Measurements from ENCODE around the gene EXOC2. TPM values are rescaled to one million over a fixed set of nuclear protein-coding genes. Genes with fewer than 3 reads are reported as not detected.

The EXOC2 gene
- total and polyA plus RNA-seq, 10 of the 15 experiments (the other 5 are each of a cell fraction or from before 2014, with no cell fraction given), result 8.7 to 32.8 (median 20.7) TPM

- peaks cover 7% of the 10 kb centered on the region; the same call in 2 of the 3 replicates for H3K9me3 ChIP-seq (replicated peaks; ENCODE audit: control insufficient read depth, insufficient read depth, low read length)
- no peaks in the 10 kb centered on the region for H3K79me2 ChIP-seq (ENCODE audit: control insufficient read depth, insufficient read depth, low read length)
- no peak overlapping the region for H3K9ac ChIP-seq (ENCODE audit: control insufficient read depth, insufficient read depth, low read length)
- no peak overlapping the region for H2AFZ ChIP-seq (ENCODE audit: control insufficient read depth, low read depth, low read length)
- DNase-seq (ENCODE audit: low read depth, low spot score) (no peak), FAIRE-seq (no peak), ATAC-seq (no peak)
- TF ChIP-seq ZNF274 (IDR thresholded peaks at IDR 0.05; ENCODE audit: insufficient read depth, insufficient read length), result no peak
- TF ChIP-seq SKIL (IDR thresholded peaks at IDR 0.05; ENCODE audit: low read depth, poor library complexity, severe bottlenecking), result no peak
- no peak overlapping the region for H3K4me2 ChIP-seq (ENCODE audit: control insufficient read depth, insufficient read depth)
- H3K4me3 ChIP-seq, result no peak overlapping the region
- ChIA-PET SMC1A (ENCODE audit: uncharacterized antibody, unreplicated experiment) (interaction anchor here (0.7 to 1.6 kb wide), 8 partner anchors 9 to 291 kb away, joined by 3 to 4 read pairs (median 3); no protein-coding TSS in a partner anchor), RAD21 (ENCODE audit: unreplicated experiment) (interaction anchor here (1.2 to 1.4 kb wide), 2 partner anchors 123 to 329 kb away, joined by 3 to 4 read pairs; no protein-coding TSS in a partner anchor), CTCF (interaction anchor here (1.1 to 1.8 kb wide), 3 partner anchors 11 to 46 kb away, joined by 3 to 6 read pairs (median 4); no protein-coding TSS in a partner anchor), POLR2A (no interaction called here)
- H3K4me1 ChIP-seq (ENCODE audit: control insufficient read depth, insufficient read depth, low read length), result no peaks in the 10 kb centered on the region
- no TSS peak for BruUV-seq (replicated peaks)
- H3K36me3 ChIP-seq (ENCODE audit: control insufficient read depth in 2 of 2, insufficient read depth in 2 of 2, low read length in 1 of 2), result peaks cover 5 to 7% of the 10 kb centered on the region in 2 experiments; a peak in 3 of 4 replicates
- H3K27me3 ChIP-seq (replicated peaks in 1 of 2; ENCODE audit: control insufficient read depth in 2 of 2, insufficient read depth in 2 of 2, low read length in 1 of 2), result no peaks in the 10 kb centered on the region
- no peak overlapping the region for H3K27ac ChIP-seq (ENCODE audit: control insufficient read depth, insufficient read depth)
- in situ Hi-C loops (cut with MboI), result no loop called here
- 98% methylated on average over 4 of the region's 4 CpGs for WGBS (ENCODE audit: insufficient coverage, insufficient replicate concordance, low lambda C conversion rate, missing lambda C conversion rate)
- intact Hi-C loops (cut with micrococcal nuclease; ENCODE audit: unreplicated experiment), result no loop called here
- no peaks in the 10 kb centered on the region for H4K20me1 ChIP-seq (ENCODE audit: control insufficient read depth, insufficient read depth)
Measured at GRCh38 chr6:518218-518617, 174.7 kb downstream of the EXOC2 start.

- Histone ChIP-seq H3K79me2 (ENCODE audit: control insufficient read depth, insufficient read depth, low read length) (no peaks in the 10 kb centered on the region), H3K4me3 (no peak overlapping the region), H3K9ac (ENCODE audit: control insufficient read depth, insufficient read depth, low read length) (no peak overlapping the region), H3K27ac (ENCODE audit: control insufficient read depth, insufficient read depth) (no peak overlapping the region), H2AFZ (ENCODE audit: control insufficient read depth, low read depth, low read length) (no peak overlapping the region), H3K36me3 (ENCODE audit: control insufficient read depth in 2 of 2, insufficient read depth in 2 of 2, low read length in 1 of 2) (no peaks in the 10 kb centered on the region; a peak in 2 of 4 replicates), H3K27me3 (replicated peaks in 1 of 2; ENCODE audit: control insufficient read depth in 2 of 2, insufficient read depth in 2 of 2, low read length in 1 of 2) (no peaks in the 10 kb centered on the region), H3K4me2 (ENCODE audit: control insufficient read depth, insufficient read depth) (no peak overlapping the region), H3K4me1 (ENCODE audit: control insufficient read depth, insufficient read depth, low read length) (no peaks in the 10 kb centered on the region), H4K20me1 (ENCODE audit: control insufficient read depth, insufficient read depth) (no peaks in the 10 kb centered on the region), H3K9me3 (replicated peaks; ENCODE audit: control insufficient read depth, insufficient read depth, low read length) (peaks cover 7% of the 10 kb centered on the region; the same call in 2 of the 3 replicates)
- BruUV-seq (replicated peaks), result no TSS peak
- FAIRE-seq (no peak), DNase-seq (ENCODE audit: low read depth, low spot score) (no peak), ATAC-seq (no peak)
- POLR2A ChIA-PET, result no interaction called here
- 98% methylated on average over 11 of the region's 11 CpGs for WGBS (ENCODE audit: insufficient coverage, insufficient replicate concordance, low lambda C conversion rate, missing lambda C conversion rate)
- intact Hi-C loops (cut with micrococcal nuclease; ENCODE audit: unreplicated experiment) (no loop called here), in situ Hi-C loops (cut with MboI) (no loop called here)
- CTCF ChIA-PET, result no interaction called here
- SMC1A ChIA-PET (ENCODE audit: uncharacterized antibody, unreplicated experiment), result interaction anchor here (1.0 to 1.2 kb wide), 2 partner anchors 34 to 126 kb away, joined by 3 read pairs; no protein-coding TSS in a partner anchor
- RAD21 ChIA-PET (ENCODE audit: unreplicated experiment), result no interaction called here
- TF ChIP-seq WRNIP1 (IDR thresholded peaks at IDR 0.05; ENCODE audit: borderline replicate concordance, low read depth, low read length) (no peak), ATF3 (IDR thresholded peaks at IDR 0.05; ENCODE audit: borderline replicate concordance, extremely low read depth, low read depth, low read length) (no peak), STAT3 (IDR thresholded peaks at IDR 0.05; ENCODE audit: low read depth, low read length) (no peak), SUPT20H (IDR thresholded peaks at IDR 0.05; ENCODE audit: borderline replicate concordance, control insufficient read depth, low read depth, low read length) (no peak), POU2F2 (IDR thresholded peaks at IDR 0.05; ENCODE audit: borderline replicate concordance, low read depth, low read length) (no peak), BACH1 (IDR thresholded peaks at IDR 0.05; ENCODE audit: borderline replicate concordance) (no peak), HSF1 (IDR thresholded peaks at IDR 0.05; ENCODE audit: low read depth, low read length) (no peak), RELB (IDR thresholded peaks at IDR 0.05; ENCODE audit: low read depth) (no peak), IRF4 (IDR thresholded peaks at IDR 0.05; ENCODE audit: low read depth, low read length) (no peak)
Measured at GRCh38 chr6:516213-516612, 176.7 kb downstream of the EXOC2 start.
